Liver (tissue), 3 donors: Measurements from ENCODE around the gene PTPRB.

ENCODE experiments used
- EGR1 ChIP-seq, 2 donors: IDR thresholded peaks; 2 replicates each; pipeline ENCODE4 v1.6.1; 2016 to 2018; ENCODE audit warnings: antibody characterized with exemption in 2 of 2, low read depth in 2 of 2
- FOXA1 ChIP-seq: IDR thresholded peaks from 2 replicates; pipeline ENCODE4 v1.6.1; 2016; ENCODE audit warnings: antibody characterized with exemption
- GABPA ChIP-seq, 2 donors: IDR thresholded peaks in 1 of 2; conservative IDR thresholded peaks in 1 of 2; 2 replicates each; pipeline ENCODE4 v1.6.1; 2016; ENCODE audit warnings: antibody characterized with exemption in 2 of 2, mild to moderate bottlenecking in 1 of 2, moderate library complexity in 1 of 2
- RAD21 ChIP-seq, 2 donors: IDR thresholded peaks; 2 replicates each; pipeline ENCODE4 v1.6.1; 2016; ENCODE audit warnings: antibody characterized with exemption in 2 of 2, mild to moderate bottlenecking in 2 of 2
- RXRA ChIP-seq, 2 donors: IDR thresholded peaks; 2 replicates each; pipeline ENCODE4 v1.6.1; 2017 to 2018; ENCODE audit warnings: antibody characterized with exemption in 2 of 2, mild to moderate bottlenecking in 1 of 2
- SP1 ChIP-seq: IDR thresholded peaks from 2 replicates; pipeline ENCODE4 v1.6.1; 2018; ENCODE audit warnings: antibody characterized with exemption, mild to moderate bottlenecking
- TAF1 ChIP-seq: conservative IDR thresholded peaks from 2 replicates; pipeline ENCODE4 v1.6.1; 2016; ENCODE audit warnings: antibody characterized with exemption, mild to moderate bottlenecking
- YY1 ChIP-seq: IDR thresholded peaks from 2 replicates; pipeline ENCODE4 v1.6.1; 2016; ENCODE audit warnings: antibody characterized with exemption, mild to moderate bottlenecking
- TF ChIP-seq, protein P1 (sequence below): fragments of 150-350 bp; IDR thresholded peaks from 2 replicates; pipeline ENCODE4 v1.5.1; 2017; ENCODE audit warnings: improper control_type of control experiment, low read depth, low read length; ENCODE audit not compliant: missing input control
- TF ChIP-seq, protein P2 (sequence below): IDR thresholded peaks from 2 replicates; pipeline ENCODE4 v1.6.1; 2016; ENCODE audit warnings: antibody characterized with exemption, mild to moderate bottlenecking
- TF ChIP-seq, protein P3 (sequence below): IDR thresholded peaks from 2 replicates; pipeline ENCODE4 v1.6.1; 2016; ENCODE audit warnings: antibody characterized with exemption
- TF ChIP-seq, protein P4 (sequence below): IDR thresholded peaks from 2 replicates; pipeline ENCODE4 v1.6.1; 2016; ENCODE audit warnings: antibody characterized with exemption
- TF ChIP-seq, protein P5 (sequence below): IDR thresholded peaks from 2 replicates; pipeline ENCODE4 v1.6.1; 2016; ENCODE audit warnings: antibody characterized with exemption
- donor health status: healthy.
- donor health status: healthy.

DNA sequence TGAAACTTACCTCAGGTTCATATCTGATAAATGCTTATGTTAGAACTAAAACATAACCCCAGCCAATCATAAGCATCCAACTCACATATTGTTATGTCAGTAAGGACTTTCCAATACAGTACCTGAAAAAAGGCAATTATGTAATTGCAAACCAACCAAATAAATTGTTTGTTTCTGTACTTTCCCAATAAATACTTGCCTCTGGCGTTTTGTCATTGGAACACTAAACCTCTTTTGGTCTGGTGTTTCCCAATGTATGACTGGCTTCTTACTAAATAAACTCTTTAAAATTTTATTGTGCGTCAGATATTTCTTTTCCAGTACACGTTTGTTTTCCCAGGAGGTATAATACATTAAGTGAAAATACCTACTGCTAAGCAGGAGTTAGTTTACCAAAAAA is 6.7 kb upstream of the PTPRB start:
- TF ChIP-seq, protein P1, sequence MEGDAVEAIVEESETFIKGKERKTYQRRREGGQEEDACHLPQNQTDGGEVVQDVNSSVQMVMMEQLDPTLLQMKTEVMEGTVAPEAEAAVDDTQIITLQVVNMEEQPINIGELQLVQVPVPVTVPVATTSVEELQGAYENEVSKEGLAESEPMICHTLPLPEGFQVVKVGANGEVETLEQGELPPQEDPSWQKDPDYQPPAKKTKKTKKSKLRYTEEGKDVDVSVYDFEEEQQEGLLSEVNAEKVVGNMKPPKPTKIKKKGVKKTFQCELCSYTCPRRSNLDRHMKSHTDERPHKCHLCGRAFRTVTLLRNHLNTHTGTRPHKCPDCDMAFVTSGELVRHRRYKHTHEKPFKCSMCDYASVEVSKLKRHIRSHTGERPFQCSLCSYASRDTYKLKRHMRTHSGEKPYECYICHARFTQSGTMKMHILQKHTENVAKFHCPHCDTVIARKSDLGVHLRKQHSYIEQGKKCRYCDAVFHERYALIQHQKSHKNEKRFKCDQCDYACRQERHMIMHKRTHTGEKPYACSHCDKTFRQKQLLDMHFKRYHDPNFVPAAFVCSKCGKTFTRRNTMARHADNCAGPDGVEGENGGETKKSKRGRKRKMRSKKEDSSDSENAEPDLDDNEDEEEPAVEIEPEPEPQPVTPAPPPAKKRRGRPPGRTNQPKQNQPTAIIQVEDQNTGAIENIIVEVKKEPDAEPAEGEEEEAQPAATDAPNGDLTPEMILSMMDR, result no peak
- TF ChIP-seq, protein P2, sequence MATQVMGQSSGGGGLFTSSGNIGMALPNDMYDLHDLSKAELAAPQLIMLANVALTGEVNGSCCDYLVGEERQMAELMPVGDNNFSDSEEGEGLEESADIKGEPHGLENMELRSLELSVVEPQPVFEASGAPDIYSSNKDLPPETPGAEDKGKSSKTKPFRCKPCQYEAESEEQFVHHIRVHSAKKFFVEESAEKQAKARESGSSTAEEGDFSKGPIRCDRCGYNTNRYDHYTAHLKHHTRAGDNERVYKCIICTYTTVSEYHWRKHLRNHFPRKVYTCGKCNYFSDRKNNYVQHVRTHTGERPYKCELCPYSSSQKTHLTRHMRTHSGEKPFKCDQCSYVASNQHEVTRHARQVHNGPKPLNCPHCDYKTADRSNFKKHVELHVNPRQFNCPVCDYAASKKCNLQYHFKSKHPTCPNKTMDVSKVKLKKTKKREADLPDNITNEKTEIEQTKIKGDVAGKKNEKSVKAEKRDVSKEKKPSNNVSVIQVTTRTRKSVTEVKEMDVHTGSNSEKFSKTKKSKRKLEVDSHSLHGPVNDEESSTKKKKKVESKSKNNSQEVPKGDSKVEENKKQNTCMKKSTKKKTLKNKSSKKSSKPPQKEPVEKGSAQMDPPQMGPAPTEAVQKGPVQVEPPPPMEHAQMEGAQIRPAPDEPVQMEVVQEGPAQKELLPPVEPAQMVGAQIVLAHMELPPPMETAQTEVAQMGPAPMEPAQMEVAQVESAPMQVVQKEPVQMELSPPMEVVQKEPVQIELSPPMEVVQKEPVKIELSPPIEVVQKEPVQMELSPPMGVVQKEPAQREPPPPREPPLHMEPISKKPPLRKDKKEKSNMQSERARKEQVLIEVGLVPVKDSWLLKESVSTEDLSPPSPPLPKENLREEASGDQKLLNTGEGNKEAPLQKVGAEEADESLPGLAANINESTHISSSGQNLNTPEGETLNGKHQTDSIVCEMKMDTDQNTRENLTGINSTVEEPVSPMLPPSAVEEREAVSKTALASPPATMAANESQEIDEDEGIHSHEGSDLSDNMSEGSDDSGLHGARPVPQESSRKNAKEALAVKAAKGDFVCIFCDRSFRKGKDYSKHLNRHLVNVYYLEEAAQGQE, result no peak
- TF ChIP-seq GABPA (IDR thresholded peaks at IDR 0.05 in 1 of 2, conservative IDR thresholded peaks at IDR 0.05 in 1 of 2) (no peak), YY1 (no peak), EGR1 (IDR thresholded peaks at IDR 0.05; ENCODE audit: low read depth in 2 of 2) (no peak), RAD21 (IDR thresholded peaks at IDR 0.05) (no peak), FOXA1 (no peak), RXRA (IDR thresholded peaks at IDR 0.05) (no peak), TAF1 (no peak), SP1 (no peak)
- TF ChIP-seq, protein P3, sequence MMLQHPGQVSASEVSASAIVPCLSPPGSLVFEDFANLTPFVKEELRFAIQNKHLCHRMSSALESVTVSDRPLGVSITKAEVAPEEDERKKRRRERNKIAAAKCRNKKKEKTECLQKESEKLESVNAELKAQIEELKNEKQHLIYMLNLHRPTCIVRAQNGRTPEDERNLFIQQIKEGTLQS, result no peak
- TF ChIP-seq, protein P4, sequence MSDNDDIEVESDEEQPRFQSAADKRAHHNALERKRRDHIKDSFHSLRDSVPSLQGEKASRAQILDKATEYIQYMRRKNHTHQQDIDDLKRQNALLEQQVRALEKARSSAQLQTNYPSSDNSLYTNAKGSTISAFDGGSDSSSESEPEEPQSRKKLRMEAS, result no peak
- TF ChIP-seq, protein P5, sequence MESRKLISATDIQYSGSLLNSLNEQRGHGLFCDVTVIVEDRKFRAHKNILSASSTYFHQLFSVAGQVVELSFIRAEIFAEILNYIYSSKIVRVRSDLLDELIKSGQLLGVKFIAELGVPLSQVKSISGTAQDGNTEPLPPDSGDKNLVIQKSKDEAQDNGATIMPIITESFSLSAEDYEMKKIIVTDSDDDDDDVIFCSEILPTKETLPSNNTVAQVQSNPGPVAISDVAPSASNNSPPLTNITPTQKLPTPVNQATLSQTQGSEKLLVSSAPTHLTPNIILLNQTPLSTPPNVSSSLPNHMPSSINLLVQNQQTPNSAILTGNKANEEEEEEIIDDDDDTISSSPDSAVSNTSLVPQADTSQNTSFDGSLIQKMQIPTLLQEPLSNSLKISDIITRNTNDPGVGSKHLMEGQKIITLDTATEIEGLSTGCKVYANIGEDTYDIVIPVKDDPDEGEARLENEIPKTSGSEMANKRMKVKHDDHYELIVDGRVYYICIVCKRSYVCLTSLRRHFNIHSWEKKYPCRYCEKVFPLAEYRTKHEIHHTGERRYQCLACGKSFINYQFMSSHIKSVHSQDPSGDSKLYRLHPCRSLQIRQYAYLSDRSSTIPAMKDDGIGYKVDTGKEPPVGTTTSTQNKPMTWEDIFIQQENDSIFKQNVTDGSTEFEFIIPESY, result no peak
